ENCODE results near the gene YOD1. TPM values are rescaled to one million over a fixed set of nuclear protein-coding genes. Genes with fewer than 3 reads are reported as not detected.

Gene YOD1
- total RNA-seq, 2 donors from 2014 or later: 3.5 to 4.7 TPM

- H3K4me3 ChIP-seq: no peak overlapping the region
- peaks cover 0 to 32% of the 10 kb centered on the region in 2 donors for H3K4me1 ChIP-seq
- H3K36me3 ChIP-seq: no peaks in the 10 kb centered on the region
- TF ChIP-seq CTCF (IDR thresholded peaks at IDR 0.05): no peak
- no peak overlapping the region for H3K27ac ChIP-seq
- no peak for DNase-seq (ENCODE audit: low spot score)
- no peaks in the 10 kb centered on the region for H3K9me3 ChIP-seq
- no peaks in the 10 kb centered on the region for H3K27me3 ChIP-seq
Measured at GRCh38 chr1:207027921-207028320, 23.1 kb downstream of the YOD1 start.

DNA sequence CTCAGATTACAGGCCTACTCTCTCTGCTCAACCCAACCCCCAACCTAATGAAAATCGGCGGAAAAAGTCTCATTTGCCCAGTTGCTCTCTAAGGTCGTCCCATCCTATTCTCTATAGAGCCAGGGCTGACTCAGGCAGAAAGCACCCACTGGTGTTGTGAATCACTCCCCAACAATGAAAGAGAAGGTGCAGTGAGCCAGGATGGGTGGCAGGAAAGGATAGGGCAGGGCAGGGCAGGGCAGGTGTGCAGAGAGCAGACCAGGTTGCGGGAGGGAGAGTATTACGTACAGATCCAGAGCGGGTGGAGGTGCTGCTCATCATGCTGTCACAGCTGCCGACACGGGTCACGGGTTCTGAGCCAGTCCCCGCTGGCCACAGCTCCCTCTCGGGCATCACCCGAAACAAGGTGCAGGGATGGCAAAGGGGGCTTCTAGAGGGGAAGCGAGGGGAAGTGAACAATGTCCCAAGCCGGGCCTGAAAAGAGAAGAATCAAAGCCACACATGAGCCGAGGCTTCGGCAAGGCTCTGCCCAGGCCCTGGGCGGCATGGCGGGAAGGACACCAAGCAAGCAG is 23.7 kb downstream of the YOD1 start:
- DNase-seq (ENCODE audit: low spot score): no peak
- H3K27me3 ChIP-seq: no peaks in the 10 kb centered on the region
- H3K4me3 ChIP-seq: no peak overlapping the region
- no peaks in the 10 kb centered on the region for H3K36me3 ChIP-seq
- no peak overlapping the region for H3K27ac ChIP-seq
- no peak for TF ChIP-seq CTCF (IDR thresholded peaks at IDR 0.05)
- H3K4me1 ChIP-seq: peaks cover 0 to 32% of the 10 kb centered on the region in 2 donors
- no peaks in the 10 kb centered on the region for H3K9me3 ChIP-seq

DNA sequence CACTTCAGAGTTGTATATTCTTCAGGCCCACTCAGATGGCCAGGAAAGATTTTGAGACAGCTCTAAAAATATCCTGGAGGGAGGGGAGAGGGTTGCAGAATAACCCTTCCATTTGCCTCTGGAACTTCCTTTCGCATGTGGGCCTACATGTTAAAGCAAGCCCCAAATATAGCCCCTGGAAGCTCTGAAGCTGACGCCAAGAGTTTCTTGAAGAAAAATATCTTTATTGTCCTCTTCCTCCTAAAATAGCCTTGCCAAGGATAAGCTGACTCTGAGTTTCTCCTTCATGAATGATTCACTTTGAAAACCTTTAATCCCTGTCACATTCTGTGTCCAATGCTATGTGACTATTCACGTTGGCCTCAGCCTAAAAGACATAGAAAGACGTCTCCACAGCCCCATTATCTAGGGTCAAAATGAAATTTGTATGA is 24.9 kb downstream of the YOD1 start:
- no peak overlapping the region for H3K4me3 ChIP-seq
- H3K27me3 ChIP-seq: no peaks in the 10 kb centered on the region
- H3K4me1 ChIP-seq: peaks cover 0 to 32% of the 10 kb centered on the region in 2 donors
- DNase-seq (ENCODE audit: low spot score): no peak
- H3K27ac ChIP-seq: peak overlapping the region; percentile 42 to 89
- H3K36me3 ChIP-seq: no peaks in the 10 kb centered on the region
- TF ChIP-seq CTCF (IDR thresholded peaks at IDR 0.05): no peak
- H3K9me3 ChIP-seq: no peaks in the 10 kb centered on the region

DNA sequence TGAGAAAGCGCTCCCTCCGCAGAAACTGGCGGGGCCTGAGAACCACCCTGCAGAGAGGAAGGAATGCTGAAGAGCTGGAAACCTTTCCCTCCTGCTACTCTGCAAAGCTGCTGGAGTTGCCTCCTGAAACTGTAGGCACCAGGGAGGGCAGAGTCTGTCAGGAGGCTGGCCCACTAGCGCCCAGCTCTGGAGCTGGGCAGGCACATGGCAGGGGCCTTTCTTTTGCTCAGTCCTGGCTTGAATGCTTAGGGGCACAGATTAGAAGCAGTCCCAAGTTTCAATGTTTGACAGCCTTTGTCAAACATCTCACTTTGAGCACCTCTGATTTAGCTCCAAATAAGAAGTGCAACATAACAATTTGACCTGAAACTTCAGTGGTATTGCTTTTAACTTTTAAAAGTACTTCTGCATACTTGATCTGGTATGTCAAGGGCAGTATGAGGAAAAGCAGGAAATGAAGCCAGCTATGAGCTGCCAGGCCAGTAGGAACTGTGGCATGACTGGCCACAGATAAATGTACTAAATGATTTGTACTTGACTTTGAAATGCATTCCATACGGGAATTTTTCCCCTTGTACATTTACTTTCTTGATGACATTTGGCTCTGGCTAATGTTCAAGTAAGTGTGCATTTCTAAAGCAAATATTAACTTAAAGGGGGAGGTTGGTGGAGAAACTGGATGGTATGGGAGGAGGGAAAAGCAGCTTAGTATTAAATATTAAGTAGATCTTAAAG is 25.7 kb downstream of the YOD1 start:
- Histone ChIP-seq H3K27ac (peak overlapping the region; percentile 42 to 89), H3K4me1 (peaks cover 0 to 32% of the 10 kb centered on the region in 2 donors), H3K36me3 (no peaks in the 10 kb centered on the region), H3K27me3 (no peaks in the 10 kb centered on the region), H3K4me3 (no peak overlapping the region), H3K9me3 (no peaks in the 10 kb centered on the region)
- TF ChIP-seq CTCF (IDR thresholded peaks at IDR 0.05): no peak
- no peak for DNase-seq (ENCODE audit: low spot score)

DNA sequence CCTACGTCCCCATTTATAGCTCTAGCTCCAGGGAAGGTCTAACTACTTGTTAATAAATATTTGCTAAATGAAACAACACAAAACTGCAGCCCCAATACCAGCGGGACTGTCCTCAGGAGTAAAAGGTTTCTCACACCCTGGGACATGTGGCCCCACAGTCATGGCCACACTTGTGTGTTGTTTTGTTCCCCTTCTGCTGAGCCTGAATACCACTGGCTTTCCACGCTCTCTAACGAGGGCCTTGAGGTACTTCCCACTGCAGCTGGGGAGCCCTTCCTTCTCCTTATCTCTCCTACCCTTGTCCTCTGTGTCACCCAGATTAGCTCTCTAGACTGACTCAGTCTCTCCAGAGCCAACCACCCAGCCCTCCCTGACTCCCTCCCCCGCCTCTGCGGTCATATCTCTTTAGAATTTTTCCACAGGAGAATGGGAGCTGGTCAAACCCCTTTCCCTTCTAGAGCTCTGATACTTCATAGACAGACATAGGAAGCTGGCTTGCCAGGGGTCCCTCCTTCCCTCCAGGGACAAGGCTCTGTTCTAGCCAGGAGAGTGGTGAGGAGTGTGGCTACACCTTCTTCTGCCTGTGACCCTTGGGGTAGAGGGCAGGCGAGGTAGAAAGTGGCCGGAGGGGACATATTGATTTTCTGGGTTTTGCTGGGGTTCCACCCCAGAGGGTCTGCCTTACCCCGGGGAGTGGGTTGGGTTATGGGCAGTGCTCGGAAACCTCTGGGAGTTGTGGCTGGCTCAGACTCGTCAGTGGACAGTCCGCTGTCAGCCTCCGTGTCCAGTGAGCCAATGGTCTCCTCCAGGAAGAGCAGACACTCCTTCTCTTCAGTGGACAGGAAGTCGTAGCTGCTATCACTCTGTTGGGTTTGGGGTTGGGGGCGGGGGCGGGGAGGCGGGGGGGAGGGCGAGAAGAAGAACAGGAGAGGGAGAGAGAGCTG is 26.5 kb downstream of the YOD1 start:
- Histone ChIP-seq H3K27me3 (no peaks in the 10 kb centered on the region), H3K4me3 (no peak overlapping the region), H3K36me3 (no peaks in the 10 kb centered on the region), H3K27ac (peak overlapping the region; percentile 42 to 89), H3K9me3 (no peaks in the 10 kb centered on the region), H3K4me1 (peaks cover 0 to 32% of the 10 kb centered on the region in 2 donors)
- no peak for DNase-seq (ENCODE audit: low spot score)
- TF ChIP-seq CTCF (IDR thresholded peaks at IDR 0.05): no peak

All from right atrium auricular region (tissue), 2 donors.